Upper lobe of left lung (tissue), 6 donors: Measurements from ENCODE around the gene MGST3. TPM values are rescaled to one million over a fixed set of nuclear protein-coding genes. Genes with fewer than 3 reads are reported as not detected.

Experiments used
- ATAC-seq, 2 donors: fragments of 200-7000 bp; cut with Tn5 transposase; one replicate each; pipeline ENCODE4 v1.9.1; 2022; ENCODE audit warnings: mild to moderate bottlenecking in 2 of 2, moderate library complexity in 2 of 2; ENCODE audit not compliant: low FRiP score in 2 of 2
- DNase-seq, 2 donors: peaks; one replicate each; pipeline ENCODE4 v3.0.0-alpha.2; 2019 to 2020
- H3K27ac ChIP-seq, 4 donors: fragments of 200-600 bp; sonication (generic); one replicate each; pipeline ENCODE4 v1.5.1; 2016 to 2019
- H3K27me3 ChIP-seq, 4 donors: fragments of 200-600 bp; sonication (generic); one replicate each; pipeline ENCODE4 v1.5.1; 2017 to 2019
- H3K36me3 ChIP-seq, 4 donors: fragments of 200-600 bp; sonication (generic); one replicate each; pipeline ENCODE4 v1.5.1; 2016 to 2019
- H3K4me1 ChIP-seq, 4 donors: fragments of 200-600 bp; sonication (generic); one replicate each; pipeline ENCODE4 v1.5.1; 2018 to 2019
- H3K4me3 ChIP-seq, 4 donors: fragments of 200-600 bp; sonication (generic); one replicate each; pipeline ENCODE4 v1.5.1; 2017 to 2019; ENCODE audit warnings: mild to moderate bottlenecking in 2 of 4, moderate library complexity in 1 of 4
- H3K9me3 ChIP-seq, 4 donors: fragments of 200-600 bp; sonication (generic); one replicate each; pipeline ENCODE4 v1.5.1; 2018 to 2019
- EP300 ChIP-seq, 4 donors: sonication (generic); formaldehyde crosslinking; IDR thresholded peaks; one replicate each; pipeline ENCODE4 v1.5.1; 2017; ENCODE audit warnings: antibody characterized with exemption in 4 of 4, control low read depth in 2 of 4
- POLR2A ChIP-seq, 4 donors: fragments of 450-650 bp; IDR thresholded peaks; one replicate each; pipeline ENCODE4 v1.5.1; 2016 to 2017; ENCODE audit warnings: antibody characterized with exemption in 4 of 4, mild to moderate bottlenecking in 2 of 4
- POLR2AphosphoS5 ChIP-seq, 2 donors: sonication (generic); formaldehyde crosslinking; IDR thresholded peaks; one replicate each; pipeline ENCODE4 v1.5.1; 2017; ENCODE audit warnings: antibody characterized with exemption in 2 of 2
- WGBS, 2 donors: methylation state at CpG; one replicate each; pipeline ENCODE4 v1.1.5; 2017 to 2018; 5-methylcytosine and 5-hydroxymethylcytosine counted together
- total RNA-seq, 6 donors: library from RNA; depleted of rRNA in 4 of 6; stranded (reverse); fragments of >200 nt in 4 of 6; gene quantifications; one replicate each; pipeline versions ENCODE4 v1.1.0 to v1.2.1, GENCODE V29; 2016 to 2021
- TF ChIP-seq, protein P1 (sequence below), 6 experiments: fragments of 450-650 bp in 4 of 6; fragments of 200-600 bp in 2 of 6; sonication (generic) in 2 of 6; IDR thresholded peaks; one replicate each; pipeline ENCODE4 v1.5.1; 2016 to 2019; ENCODE audit warnings: antibody characterized with exemption in 6 of 6
- donor health status: DM: no; HTN: no; CAD: no; lungs with moderate emphysema.
- donor health status: DM: no; HTN: yes; CAD: no; lungs with severe emphysema.

MGST3 gene
- total RNA-seq, 6 donors from 2014 or later = 49.2 to 250 (median 202) TPM

DNA sequence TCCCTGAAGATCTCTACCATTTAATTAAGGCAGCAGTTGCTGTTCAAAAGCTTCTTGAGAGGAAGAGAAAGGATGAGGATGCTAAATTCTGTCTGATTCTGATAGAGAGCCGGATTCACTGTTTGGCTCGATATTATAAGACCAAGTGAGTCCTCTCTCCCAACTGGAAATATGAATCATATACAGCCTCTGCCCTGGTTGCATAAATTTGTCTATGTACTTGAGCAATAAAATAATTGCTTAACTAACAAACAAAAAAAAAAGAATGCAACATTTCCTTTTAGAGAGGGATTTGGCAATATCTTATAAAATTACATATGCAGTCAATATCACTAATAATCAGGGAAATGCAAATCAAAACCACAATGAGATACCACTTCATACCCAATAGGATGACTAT is 40.5 kb downstream of the MGST3 start:
- 54% methylated on average over 2 of the region's 2 CpGs for WGBS, 2 donors
- Histone ChIP-seq H3K36me3 (peaks cover 13 to 67% (median 26%) of the 10 kb centered on the region in 4 donors), H3K27me3 (no peaks in the 10 kb centered on the region), H3K9me3 (no peaks in the 10 kb centered on the region), H3K27ac (no peak overlapping the region), H3K4me1 (peaks cover 0 to 11% (median 6%) of the 10 kb centered on the region in 4 donors), H3K4me3 (no peak overlapping the region)
- DNase-seq (no peak), ATAC-seq (no peak)
- TF ChIP-seq POLR2A (IDR thresholded peaks at IDR 0.05) (no peak), POLR2AphosphoS5 (IDR thresholded peaks at IDR 0.05) (no peak), EP300 (IDR thresholded peaks at IDR 0.05) (no peak)
- TF ChIP-seq, protein P1, sequence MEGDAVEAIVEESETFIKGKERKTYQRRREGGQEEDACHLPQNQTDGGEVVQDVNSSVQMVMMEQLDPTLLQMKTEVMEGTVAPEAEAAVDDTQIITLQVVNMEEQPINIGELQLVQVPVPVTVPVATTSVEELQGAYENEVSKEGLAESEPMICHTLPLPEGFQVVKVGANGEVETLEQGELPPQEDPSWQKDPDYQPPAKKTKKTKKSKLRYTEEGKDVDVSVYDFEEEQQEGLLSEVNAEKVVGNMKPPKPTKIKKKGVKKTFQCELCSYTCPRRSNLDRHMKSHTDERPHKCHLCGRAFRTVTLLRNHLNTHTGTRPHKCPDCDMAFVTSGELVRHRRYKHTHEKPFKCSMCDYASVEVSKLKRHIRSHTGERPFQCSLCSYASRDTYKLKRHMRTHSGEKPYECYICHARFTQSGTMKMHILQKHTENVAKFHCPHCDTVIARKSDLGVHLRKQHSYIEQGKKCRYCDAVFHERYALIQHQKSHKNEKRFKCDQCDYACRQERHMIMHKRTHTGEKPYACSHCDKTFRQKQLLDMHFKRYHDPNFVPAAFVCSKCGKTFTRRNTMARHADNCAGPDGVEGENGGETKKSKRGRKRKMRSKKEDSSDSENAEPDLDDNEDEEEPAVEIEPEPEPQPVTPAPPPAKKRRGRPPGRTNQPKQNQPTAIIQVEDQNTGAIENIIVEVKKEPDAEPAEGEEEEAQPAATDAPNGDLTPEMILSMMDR (IDR thresholded peaks at IDR 0.05) = no peak

DNA sequence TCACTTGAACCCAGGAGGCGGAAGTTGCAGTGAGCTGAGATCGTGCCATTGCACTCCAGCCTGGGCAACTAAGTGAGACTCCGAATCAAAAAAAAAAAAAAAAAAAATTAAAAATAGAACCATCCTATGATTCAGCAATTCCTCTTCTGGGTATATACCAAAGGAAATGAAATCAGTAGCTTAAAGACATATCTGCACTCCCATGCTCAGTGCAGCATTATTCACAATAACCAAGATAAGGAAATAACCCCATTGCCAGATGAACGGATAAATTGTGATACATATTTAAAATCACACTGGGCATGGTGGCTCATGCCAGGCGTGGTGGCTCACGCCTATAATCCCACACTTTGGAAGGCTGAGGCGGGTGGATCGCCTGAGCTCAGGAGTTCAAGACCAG is 43.6 kb downstream of the MGST3 start:
- WGBS, 2 donors = 81 to 84% methylated on average over 8 of the region's 8 CpGs

DNA sequence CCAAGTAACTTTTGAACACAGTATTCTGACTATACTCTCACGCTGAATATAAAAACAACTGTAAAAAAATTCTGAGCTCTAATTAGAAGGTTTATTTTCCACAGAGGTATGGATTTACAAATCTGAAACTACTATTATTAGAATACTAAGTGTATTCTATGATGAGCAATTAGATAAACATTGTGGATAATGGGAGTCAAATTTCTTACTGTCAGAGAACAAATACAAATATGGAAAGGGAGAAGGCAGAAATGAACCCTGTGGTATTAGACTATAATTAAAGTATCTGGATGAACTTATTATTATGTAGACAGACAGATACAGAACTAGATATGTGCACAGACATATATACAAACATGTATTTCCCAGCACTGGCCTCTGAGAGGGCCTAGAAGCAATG is 44.8 kb downstream of the MGST3 start:
- no peak overlapping the region for H3K4me3 ChIP-seq
- DNase-seq = no peak

More for the DNA sequence above, 43.6 kb downstream of the MGST3 start:
- Histone ChIP-seq H3K4me1 (peaks cover 0 to 8% (median 2%) of the 10 kb centered on the region in 4 donors), H3K27me3 (no peaks in the 10 kb centered on the region), H3K27ac (no peak overlapping the region), H3K9me3 (no peaks in the 10 kb centered on the region), H3K4me3 (no peak overlapping the region), H3K36me3 (peaks cover 5 to 66% (median 13%) of the 10 kb centered on the region in 4 donors)
- TF ChIP-seq, protein P1 (IDR thresholded peaks at IDR 0.05) = no peak
- TF ChIP-seq POLR2A (IDR thresholded peaks at IDR 0.05) = no peak
- no peak for TF ChIP-seq EP300 (IDR thresholded peaks at IDR 0.05)
- no peak for TF ChIP-seq POLR2AphosphoS5 (IDR thresholded peaks at IDR 0.05)
- DNase-seq (no peak), ATAC-seq (no peak)

DNA sequence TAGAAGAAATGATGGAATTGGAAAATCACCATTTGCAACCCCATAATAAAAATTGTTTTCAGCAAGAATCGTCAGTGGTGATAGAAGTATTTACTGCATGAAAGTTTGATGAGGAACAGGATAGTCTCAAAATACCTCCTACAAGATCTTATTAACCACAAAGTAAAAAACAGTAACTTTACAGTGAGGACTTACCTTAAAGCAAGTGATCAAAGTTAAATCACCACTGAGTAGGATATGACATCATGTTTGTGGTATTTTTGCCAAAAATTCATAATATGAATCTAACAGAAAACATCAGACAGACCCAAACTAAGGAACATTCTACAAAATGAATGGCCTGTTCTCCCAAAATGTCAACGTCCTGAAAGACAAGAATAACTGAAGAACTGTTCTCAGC is 47.5 kb downstream of the MGST3 start:
- WGBS, 2 donors = 0 to 44% methylated on average over 2 of the region's 2 CpGs
- DNase-seq = no peak
- Histone ChIP-seq H3K36me3 (peaks cover 5 to 78% (median 28%) of the 10 kb centered on the region in 4 donors), H3K27ac (no peak overlapping the region), H3K4me1 (peaks cover 0 to under 1% (median 0%) of the 10 kb centered on the region in 4 donors), H3K9me3 (no peaks in the 10 kb centered on the region), H3K4me3 (no peak overlapping the region), H3K27me3 (no peaks in the 10 kb centered on the region)
- TF ChIP-seq EP300 (IDR thresholded peaks at IDR 0.05) (no peak), POLR2AphosphoS5 (IDR thresholded peaks at IDR 0.05) (no peak), POLR2A (IDR thresholded peaks at IDR 0.05) (no peak)
- TF ChIP-seq, protein P1 (IDR thresholded peaks at IDR 0.05) = no peak
- ATAC-seq = no peak

More for the DNA sequence above, 44.8 kb downstream of the MGST3 start:
- H3K4me1 ChIP-seq = peaks cover 0 to 6% (median 2%) of the 10 kb centered on the region in 4 donors
- peaks cover 5 to 68% (median 16%) of the 10 kb centered on the region in 4 donors for H3K36me3 ChIP-seq
- WGBS, 2 donors = 93 to 98% methylated on average over 1 of the region's 1 CpG
- H3K27ac ChIP-seq = no peak overlapping the region
- no peaks in the 10 kb centered on the region for H3K9me3 ChIP-seq
- TF ChIP-seq EP300 (IDR thresholded peaks at IDR 0.05) (no peak), POLR2A (IDR thresholded peaks at IDR 0.05) (no peak), POLR2AphosphoS5 (IDR thresholded peaks at IDR 0.05) (no peak)
- TF ChIP-seq, protein P1 (IDR thresholded peaks at IDR 0.05) = no peak
- no peak for ATAC-seq
- no peaks in the 10 kb centered on the region for H3K27me3 ChIP-seq
